ENCODE data around the gene AXDND1.

DNA sequence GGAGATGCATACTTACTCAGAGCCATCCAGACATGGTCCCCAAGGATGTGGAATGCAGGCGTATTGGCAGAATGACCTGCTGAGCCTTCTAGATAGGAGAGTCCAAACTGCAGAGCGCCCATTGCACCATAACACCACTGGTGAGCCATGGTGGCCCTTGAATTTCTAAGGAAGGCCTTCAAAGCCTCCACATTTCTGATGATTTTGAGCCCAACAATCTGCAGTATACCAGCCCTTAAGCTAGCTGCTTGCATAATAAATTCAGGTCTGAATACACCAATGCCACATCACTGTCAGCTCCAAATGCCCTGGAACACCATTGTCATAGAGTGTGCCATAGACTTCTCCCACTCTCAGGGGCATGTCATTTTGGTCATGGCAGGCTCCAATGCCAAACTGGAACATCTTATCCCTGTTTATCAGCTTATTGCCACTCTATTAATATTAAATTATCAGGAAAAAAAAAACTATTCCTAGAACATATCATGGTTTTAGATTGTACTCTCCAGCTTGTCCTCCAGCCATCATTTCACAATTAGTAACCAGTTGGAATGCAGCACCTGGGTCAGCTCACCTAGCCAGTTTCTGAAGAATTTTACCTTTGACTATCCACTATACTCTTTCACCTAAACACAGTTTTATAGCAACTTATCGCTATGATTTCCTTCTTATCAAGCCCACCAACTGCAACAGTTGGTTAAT, 183.0 kb downstream of the AXDND1 start:
- TF ChIP-seq, protein P1, sequence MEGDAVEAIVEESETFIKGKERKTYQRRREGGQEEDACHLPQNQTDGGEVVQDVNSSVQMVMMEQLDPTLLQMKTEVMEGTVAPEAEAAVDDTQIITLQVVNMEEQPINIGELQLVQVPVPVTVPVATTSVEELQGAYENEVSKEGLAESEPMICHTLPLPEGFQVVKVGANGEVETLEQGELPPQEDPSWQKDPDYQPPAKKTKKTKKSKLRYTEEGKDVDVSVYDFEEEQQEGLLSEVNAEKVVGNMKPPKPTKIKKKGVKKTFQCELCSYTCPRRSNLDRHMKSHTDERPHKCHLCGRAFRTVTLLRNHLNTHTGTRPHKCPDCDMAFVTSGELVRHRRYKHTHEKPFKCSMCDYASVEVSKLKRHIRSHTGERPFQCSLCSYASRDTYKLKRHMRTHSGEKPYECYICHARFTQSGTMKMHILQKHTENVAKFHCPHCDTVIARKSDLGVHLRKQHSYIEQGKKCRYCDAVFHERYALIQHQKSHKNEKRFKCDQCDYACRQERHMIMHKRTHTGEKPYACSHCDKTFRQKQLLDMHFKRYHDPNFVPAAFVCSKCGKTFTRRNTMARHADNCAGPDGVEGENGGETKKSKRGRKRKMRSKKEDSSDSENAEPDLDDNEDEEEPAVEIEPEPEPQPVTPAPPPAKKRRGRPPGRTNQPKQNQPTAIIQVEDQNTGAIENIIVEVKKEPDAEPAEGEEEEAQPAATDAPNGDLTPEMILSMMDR (conservative IDR thresholded peaks at IDR 0.05) = no peak
- no peak for TF ChIP-seq EZH2 (IDR thresholded peaks at IDR 0.05; ENCODE audit: low read depth)

Measured in PC-9 (cell line).